ENCODE data around the gene NEUROD1.

Gene NEUROD1

GRCh38 chr2:181632733-181633401, 47.5 kb downstream of the NEUROD1 start:
- DNase-seq: no peak

- DNase-seq: no peak
Observed at GRCh38 chr2:181628590-181629585, 51.4 kb downstream of the NEUROD1 start.

- DNase-seq: no peak
Observed at GRCh38 chr2:181627545-181627944, 52.8 kb downstream of the NEUROD1 start.

GRCh38 chr2:181626671-181627070, 53.6 kb downstream of the NEUROD1 start:
- no peak for DNase-seq

All from kidney glomerular epithelial cell (primary cell).